Measurements from ENCODE around the gene SYNGR1.
"Not testable (repeated sequence)": the region's sequence is repeated elsewhere in the genome, so short reads cannot be mapped to it uniquely, and the experiment has no call there.

SYNGR1 gene

DNA sequence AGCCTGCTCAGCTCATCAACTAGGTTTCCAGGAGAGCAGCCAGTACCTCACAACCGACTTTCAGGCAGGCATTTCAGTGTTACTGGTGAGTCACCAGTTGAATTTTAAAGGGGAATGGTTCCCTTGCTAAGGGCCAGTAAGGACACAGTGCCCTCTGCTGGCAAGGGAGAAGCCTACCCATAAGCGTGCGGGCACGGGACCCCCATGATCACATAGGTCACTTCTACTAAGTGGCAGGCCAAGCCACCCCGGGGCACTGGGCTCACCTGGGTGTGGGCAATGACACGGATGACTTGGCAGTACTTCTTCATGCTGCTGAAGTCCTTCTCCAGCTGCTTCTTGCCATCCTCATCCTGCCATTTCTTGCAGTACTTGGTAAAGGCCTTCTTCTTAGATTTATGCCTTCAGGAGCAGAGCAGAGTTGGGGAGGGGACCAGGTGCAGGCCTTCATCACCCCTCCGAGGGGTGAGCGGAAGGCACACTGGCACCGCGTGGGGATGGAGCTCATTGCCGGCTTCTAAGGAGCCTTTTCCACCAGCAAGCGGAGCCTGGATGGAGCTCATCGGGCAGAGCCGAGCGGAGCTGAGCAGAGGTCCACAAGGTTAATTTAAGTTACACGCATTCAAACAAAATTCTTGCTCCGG, 33.2 kb upstream of the SYNGR1 start:
- peak; percentile 62 to 80 (median 64) for DNase-seq (ENCODE audit: low read depth in 2 of 3, low spot score in 1 of 3)

DNA sequence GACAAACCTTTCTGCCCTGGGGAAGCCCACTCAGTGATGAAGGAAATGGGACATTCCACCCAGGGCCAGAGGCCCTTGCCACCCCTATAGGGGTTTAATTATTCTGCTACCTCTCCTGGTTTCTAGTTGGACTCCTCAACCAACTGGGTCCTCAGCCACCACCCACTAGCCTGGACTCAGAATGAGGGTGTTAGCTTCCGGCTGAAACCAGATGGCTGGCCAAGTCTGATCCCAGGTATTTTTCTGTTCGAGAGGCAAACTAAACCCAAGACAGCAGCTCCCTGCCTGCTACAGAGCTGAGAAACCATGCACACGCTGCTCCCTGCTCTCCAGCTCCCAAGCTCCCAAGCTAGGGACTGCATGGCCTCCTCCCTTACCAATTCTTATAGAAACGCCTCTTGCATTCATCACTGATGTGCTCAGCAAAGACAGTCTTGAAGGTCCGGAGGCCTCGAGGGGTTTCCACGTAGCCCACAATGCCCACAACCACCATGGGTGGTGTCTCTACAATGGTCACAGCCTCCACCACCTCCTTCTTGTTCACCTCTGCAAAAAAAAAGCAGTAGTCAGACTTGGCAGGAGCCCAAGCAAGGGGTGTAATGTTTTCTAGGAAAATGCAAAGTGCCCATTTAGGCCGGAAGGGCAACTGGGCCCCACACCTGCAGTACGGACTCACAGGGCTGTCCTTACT, 32.6 kb upstream of the SYNGR1 start:
- DNase-seq (ENCODE audit: low read depth in 2 of 3, low spot score in 1 of 3) = no peak

DNA sequence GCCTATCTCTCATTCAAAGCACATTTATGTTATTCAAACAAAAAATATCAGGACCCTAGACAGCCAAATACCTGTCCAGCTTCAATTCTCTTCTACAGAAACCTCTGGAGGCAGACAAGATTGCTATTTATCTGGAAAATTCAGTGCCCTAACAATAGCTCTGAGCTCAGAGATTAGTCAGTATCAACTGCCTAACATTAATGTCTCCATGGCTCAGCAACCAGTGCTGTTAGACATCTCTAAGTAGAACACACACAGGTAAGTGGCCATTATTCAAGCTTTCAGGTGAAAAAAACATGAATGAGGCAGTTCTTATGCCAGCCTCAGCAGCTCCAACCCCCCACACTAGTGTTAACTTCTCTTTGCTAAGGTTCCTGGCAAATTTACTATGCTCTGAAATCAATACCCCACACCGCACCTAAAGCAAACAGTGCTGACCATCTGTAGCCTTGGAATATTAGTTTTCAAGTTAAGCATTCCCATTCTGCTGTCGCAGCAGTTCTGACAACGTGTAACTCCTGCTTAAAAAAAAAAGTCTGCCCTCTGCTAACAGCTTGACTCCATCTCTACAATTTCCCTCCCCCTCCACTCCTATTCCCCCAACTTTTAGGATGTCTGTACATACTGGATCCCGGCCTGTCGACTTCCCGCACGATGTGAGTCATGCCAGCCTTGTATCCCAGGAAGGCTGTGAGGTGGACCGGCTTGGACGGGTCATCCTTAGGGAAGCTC, 31.9 kb upstream of the SYNGR1 start:
- no peak for DNase-seq (ENCODE audit: low read depth in 2 of 3, low spot score in 1 of 3)

DNA sequence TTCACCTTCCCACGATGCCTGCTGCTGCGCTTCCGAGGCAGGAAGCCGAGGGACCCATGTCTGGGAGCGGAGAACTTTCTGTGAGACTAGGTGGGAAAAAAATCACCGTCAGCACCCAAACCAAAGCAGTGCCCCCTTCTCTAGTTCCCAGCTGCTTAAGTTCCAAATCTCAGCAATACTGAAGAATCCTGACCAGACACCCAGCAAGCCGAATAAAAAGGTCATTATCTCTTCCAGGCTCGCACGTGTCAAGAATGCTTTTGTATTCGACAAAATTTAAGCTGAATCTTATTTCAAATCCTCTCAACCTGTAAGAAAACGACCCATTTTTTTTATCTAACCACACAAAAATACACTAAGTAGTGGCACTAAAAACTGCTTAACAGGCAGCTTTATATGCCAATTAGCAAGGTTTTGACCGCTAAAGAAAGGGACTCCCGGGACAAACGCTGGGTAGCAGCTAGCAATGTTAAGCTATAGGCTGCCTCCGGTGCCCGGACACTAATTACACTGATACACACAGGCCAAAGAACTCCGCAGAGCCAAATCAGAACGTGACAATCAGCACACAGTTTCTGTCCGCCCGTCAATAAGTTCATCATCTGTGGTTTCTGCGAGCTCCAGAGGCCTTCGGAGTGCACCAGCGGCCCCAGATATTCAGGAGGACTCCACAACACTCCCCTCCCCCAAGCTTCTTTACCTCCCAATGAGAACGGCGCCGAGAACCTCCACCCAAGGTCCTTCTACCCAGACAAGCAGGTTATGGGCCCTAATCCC, 31.1 kb upstream of the SYNGR1 start:
- DNase-seq (ENCODE audit: low read depth in 2 of 3, low spot score in 1 of 3) = peak in 1 of 3 donors; percentile 44

GRCh38 chr22:39319284-39320022, 30.3 kb upstream of the SYNGR1 start, which contains the start of gene RPL3:
Gene RPL3, minus strand, starts transcription at chr22:39319623. Its CDS starts 26 bp downstream, at chr22:39319597.
- DNase-seq (ENCODE audit: low read depth in 2 of 3, low spot score in 1 of 3) = peak; percentile 91 to 96 (median 93)

GRCh38 chr22:39320616-39321029, 29.2 kb upstream of the SYNGR1 start:
- not testable (repeated sequence) for DNase-seq (ENCODE audit: low read depth in 2 of 3, low spot score in 1 of 3)

DNA sequence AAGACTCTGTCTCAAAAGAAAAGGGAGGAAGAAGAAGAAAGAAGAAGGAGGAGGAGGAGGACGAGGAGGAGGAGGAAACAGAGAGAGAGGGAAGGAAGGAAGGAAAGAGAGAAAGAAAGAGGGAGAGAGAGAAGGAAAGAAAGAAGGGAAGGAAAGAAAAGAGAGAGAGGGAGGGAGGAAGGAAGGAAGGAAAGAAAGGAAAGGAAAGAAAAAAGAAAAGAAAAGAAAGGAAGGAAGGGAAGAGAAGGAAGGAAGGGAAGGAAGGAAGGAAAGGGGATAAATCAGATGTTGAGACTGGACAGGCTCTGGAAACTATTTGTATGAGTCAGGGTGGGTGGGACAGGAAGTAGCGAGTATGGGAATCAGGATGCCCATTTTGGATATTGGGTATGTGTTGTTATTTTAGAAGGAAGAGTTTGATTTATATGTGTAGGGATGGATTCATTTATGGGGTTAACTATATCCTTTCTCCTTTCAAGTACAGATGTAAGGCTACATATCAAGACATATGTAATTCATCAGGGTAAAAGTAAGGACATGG, 24.3 kb upstream of the SYNGR1 start:
- DNase-seq (ENCODE audit: low read depth in 2 of 3, low spot score in 1 of 3) = no peak

- no peak for DNase-seq (ENCODE audit: low read depth in 2 of 3, low spot score in 1 of 3)
Measured at GRCh38 chr22:39327995-39328754, 21.6 kb upstream of the SYNGR1 start.

GRCh38 chr22:39330553-39330952, 19.2 kb upstream of the SYNGR1 start:
- DNase-seq (ENCODE audit: low read depth in 2 of 3, low spot score in 1 of 3) = not testable (repeated sequence)

DNA sequence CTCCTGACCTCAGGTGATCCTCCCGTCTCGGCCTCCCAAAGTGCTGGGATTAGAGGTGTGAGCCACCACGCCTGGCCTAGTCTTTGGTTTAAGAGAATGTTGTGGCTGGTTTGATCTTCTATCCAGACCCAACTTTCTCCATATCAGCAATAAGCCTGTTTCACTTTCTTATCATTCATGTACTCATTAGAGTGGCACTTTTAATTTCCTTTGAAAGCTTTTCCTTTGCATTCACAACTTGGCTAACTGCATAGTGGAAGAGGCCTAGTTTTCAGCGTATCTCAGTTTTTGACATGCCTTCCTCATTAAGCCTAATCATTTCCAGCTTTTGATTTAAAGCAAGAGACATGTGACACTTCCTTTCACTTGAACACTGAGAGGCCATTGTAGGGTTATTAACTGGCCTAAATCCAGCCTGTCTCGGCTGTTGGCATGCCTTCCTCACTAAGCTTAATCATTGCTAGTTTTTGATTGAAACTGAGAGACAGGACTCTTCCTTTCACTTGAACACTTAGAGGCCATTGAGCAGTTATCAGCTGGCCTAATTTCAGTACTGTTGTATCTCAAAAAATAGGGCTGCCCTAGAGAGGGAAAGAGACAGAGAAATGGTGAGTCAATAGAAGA, 17.2 kb upstream of the SYNGR1 start:
- DNase-seq (ENCODE audit: low read depth in 2 of 3, low spot score in 1 of 3) = no peak

- DNase-seq (ENCODE audit: low read depth in 2 of 3, low spot score in 1 of 3) = no peak
Measured at GRCh38 chr22:39336411-39336810, 13.4 kb upstream of the SYNGR1 start.

DNA sequence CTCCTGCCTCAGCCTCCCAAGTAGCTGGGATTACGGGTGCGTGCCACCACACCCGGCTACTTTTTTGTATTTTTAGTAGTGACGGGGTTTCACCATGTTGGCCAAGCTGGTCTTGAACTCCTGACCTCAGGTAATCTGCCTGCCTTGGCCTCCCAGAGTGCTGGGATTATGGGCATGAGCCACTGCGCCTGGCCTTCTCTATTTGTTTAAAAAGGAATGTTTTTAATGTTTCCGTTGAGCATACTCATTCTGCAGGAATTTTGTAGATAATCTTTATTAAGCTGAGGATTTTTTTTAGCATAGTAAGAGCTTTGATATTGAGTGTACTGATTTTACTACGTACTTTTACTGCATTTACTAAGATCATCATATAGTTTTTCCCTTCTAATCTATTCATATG, 10.0 kb upstream of the SYNGR1 start:
- DNase-seq (ENCODE audit: low read depth in 2 of 3, low spot score in 1 of 3) = not testable (repeated sequence)

DNA sequence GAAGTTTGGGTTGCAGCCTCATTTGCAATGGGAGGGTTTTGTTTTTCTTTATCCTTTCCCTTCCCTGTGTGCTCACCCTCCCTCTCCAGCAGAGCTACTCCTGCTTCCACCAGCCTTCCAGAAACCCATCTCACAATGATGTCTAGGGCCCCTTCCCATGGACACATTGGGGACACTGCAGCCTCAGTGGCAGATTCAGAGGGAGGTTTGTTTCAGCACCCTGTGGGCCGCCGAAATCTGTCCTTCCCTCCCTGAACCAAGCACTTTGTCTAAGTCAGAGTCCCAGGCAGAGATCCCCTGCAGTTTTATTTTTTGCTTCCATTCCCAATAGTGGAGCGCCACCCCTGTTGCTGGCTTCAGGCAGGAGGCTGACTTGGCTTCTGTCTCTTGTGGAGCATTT, 8.6 kb upstream of the SYNGR1 start:
- no peak for DNase-seq (ENCODE audit: low read depth in 2 of 3, low spot score in 1 of 3)

- peak; percentile 15 to 41 (median 32) for DNase-seq (ENCODE audit: low read depth in 2 of 3, low spot score in 1 of 3)
Measured at GRCh38 chr22:39343259-39344045, 6.3 kb upstream of the SYNGR1 start.

DNA sequence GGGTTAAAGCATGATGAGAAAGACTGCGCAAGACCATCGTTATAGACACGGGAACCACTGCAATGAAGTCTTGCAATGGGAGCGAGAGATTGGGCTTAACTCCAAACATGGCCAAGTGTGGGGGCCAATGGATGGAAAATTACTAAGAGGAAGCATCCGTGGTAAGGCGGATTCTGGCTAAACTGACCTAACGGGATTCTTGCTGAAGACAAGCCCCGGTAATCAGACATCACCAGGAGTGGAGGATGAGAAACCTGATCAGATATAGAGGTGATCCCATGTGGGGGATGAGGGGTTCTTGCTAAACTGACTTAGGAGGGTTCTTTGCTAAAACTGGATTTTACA, 5.8 kb upstream of the SYNGR1 start:
- DNase-seq (ENCODE audit: low read depth in 2 of 3, low spot score in 1 of 3) = no peak

GRCh38 chr22:39345231-39345630, 4.6 kb upstream of the SYNGR1 start:
- DNase-seq (ENCODE audit: low read depth in 2 of 3, low spot score in 1 of 3) = no peak

DNA sequence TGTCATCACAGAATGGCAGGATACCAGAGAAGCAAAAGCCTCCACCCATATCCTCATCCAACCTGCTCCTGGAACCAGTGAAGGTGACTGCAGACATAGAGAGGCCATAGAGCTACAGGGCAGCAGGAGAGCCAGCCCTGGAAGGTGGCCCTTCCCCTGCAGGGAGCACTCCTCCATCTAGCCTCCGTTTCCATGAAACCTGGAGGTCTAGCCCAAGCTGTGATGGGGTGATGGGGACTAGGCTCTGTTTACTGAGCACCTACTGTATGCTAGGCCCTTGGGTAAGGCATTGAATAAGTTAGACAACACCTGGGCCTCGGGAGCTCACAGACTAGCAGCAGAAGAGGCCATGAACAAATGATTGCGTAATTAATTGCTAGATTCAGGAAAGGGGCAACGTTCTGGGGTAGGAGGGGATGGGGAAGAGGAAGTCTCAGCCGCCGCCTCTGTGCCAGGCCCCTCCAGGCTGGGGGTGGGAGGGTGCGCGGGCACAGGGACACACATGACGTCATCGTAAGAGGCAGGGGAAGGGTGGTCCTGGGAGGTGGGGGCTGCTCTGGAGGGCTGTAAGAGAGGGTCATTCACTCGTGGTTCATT, 784 bp upstream of the SYNGR1 start:
- DNase-seq (ENCODE audit: low read depth in 2 of 3, low spot score in 1 of 3) = no peak

DNA sequence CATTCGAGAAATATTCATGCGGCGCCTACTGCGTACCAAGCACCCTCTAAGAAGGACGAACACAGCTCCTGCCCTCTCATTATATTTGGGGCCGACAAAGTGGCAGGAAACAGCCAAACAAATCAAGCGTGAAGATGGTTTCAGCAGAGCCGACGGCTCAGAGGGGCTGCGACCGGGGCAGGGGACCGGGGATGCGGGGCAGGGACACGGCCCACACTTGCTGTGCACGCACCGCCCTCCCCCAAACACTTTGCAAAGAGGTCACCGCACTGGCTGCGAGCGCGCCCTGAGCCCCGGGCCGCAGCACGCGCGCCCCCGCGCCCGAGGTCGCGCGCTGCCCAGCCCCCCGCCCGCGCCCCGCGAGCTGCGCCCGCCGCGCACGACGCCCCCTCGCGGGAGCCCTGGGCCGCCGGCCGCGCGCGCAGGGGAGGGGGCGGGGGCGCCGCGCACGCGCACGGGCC, 255 bp upstream of the SYNGR1 start:
- no peak for DNase-seq (ENCODE audit: low read depth in 2 of 3, low spot score in 1 of 3)

All from stimulated activated CD4-positive, alpha-beta T cell treated with anti-CD3 and anti-CD28 coated beads, Interleukin-12 subunit alpha, Interleukin-12 subunit beta, amount 100 ng/mL, for 48 hours (primary cell).